Parathyroid adenoma (tissue), 2 donors: Measurements from ENCODE around the gene ATF6B.
"Not testable (repeated sequence)": the region's sequence is repeated elsewhere in the genome, so short reads cannot be mapped to it uniquely, and the experiment has no call there.

ENCODE experiments used
- H2AFZ ChIP-seq: fragments of 300-600 bp; sonication (generic); one replicate; pipeline ENCODE4 v1.7.0; 2017; ENCODE audit warnings: antibody characterized with exemption, mild to moderate bottlenecking
- H3K27ac ChIP-seq: fragments of 300-600 bp; sonication (generic); one replicate; pipeline ENCODE4 v1.7.0; 2017
- H3K27me3 ChIP-seq: fragments of 300-600 bp; sonication (generic); one replicate; pipeline ENCODE4 v1.7.0; 2017; ENCODE audit warnings: low read length; ENCODE audit not compliant: control insufficient read depth, insufficient read depth
- H3K36me3 ChIP-seq: fragments of 300-600 bp; sonication (generic); one replicate; pipeline ENCODE4 v1.7.0; 2017; ENCODE audit warnings: low read length; ENCODE audit not compliant: control insufficient read depth, insufficient read depth
- H3K4me1 ChIP-seq: fragments of 300-600 bp; sonication (generic); one replicate; pipeline ENCODE4 v1.7.0; 2017; ENCODE audit warnings: control low read depth
- H3K4me2 ChIP-seq: fragments of 300-600 bp; sonication (generic); one replicate; pipeline ENCODE4 v1.7.0; 2017; ENCODE audit warnings: low read length
- H3K4me3 ChIP-seq: fragments of 300-600 bp; sonication (generic); one replicate; pipeline ENCODE4 v1.7.0; 2017; ENCODE audit warnings: low read depth, low read length
- H3K79me2 ChIP-seq: fragments of 300-600 bp; sonication (generic); one replicate; pipeline ENCODE4 v1.7.0; 2017; ENCODE audit warnings: control low read depth
- H3K9ac ChIP-seq: fragments of 300-600 bp; sonication (generic); one replicate; pipeline ENCODE4 v1.7.0; 2017; ENCODE audit warnings: mild to moderate bottlenecking
- H3K9me3 ChIP-seq: fragments of 300-600 bp; sonication (generic); one replicate; pipeline ENCODE4 v1.7.0; 2017; ENCODE audit warnings: low read length; ENCODE audit not compliant: control insufficient read depth
- CTCF ChIP-seq: fragments of 300-600 bp; sonication (generic); IDR thresholded peaks from one replicate; pipeline ENCODE4 v1.7.0; 2017; ENCODE audit warnings: antibody characterized with exemption, mild to moderate bottlenecking
- donor health status: primary hyperparathyroidism.

The ATF6B gene

GRCh38 chr6:32069878-32070515 lies 58.0 kb downstream of the ATF6B start:
- no peak overlapping the region for H3K9ac ChIP-seq
- no peak overlapping the region for H3K4me2 ChIP-seq
- H3K27ac ChIP-seq = no peak overlapping the region
- H2AFZ ChIP-seq = no peak overlapping the region
- H3K27me3 ChIP-seq = no peaks in the 10 kb centered on the region
- H3K4me1 ChIP-seq = no peaks in the 10 kb centered on the region
- H3K4me3 ChIP-seq = no peak overlapping the region
- TF ChIP-seq CTCF = no peak
- H3K79me2 ChIP-seq = no peaks in the 10 kb centered on the region
- no peaks in the 10 kb centered on the region for H3K36me3 ChIP-seq
- no peaks in the 10 kb centered on the region for H3K9me3 ChIP-seq

GRCh38 chr6:32069460-32069859 lies 58.6 kb downstream of the ATF6B start:
- Histone ChIP-seq H3K79me2 (no peaks in the 10 kb centered on the region), H3K9me3 (no peaks in the 10 kb centered on the region), H3K9ac (no peak overlapping the region), H3K4me3 (no peak overlapping the region), H2AFZ (no peak overlapping the region), H3K4me2 (no peak overlapping the region), H3K36me3 (no peaks in the 10 kb centered on the region), H3K4me1 (no peaks in the 10 kb centered on the region), H3K27ac (no peak overlapping the region), H3K27me3 (no peaks in the 10 kb centered on the region)
- no peak for TF ChIP-seq CTCF

- Histone ChIP-seq H3K36me3 (no peaks in the 10 kb centered on the region), H3K4me3 (no peak overlapping the region), H2AFZ (no peak overlapping the region), H3K4me1 (no peaks in the 10 kb centered on the region), H3K4me2 (no peak overlapping the region), H3K9me3 (no peaks in the 10 kb centered on the region), H3K79me2 (no peaks in the 10 kb centered on the region), H3K27ac (no peak overlapping the region), H3K27me3 (no peaks in the 10 kb centered on the region), H3K9ac (no peak overlapping the region)
- TF ChIP-seq CTCF = no peak
Measured at GRCh38 chr6:32068867-32069266, 59.2 kb downstream of the ATF6B start.

- H3K27me3 ChIP-seq, H3K79me2 ChIP-seq, H2AFZ ChIP-seq, H3K4me3 ChIP-seq, H3K9ac ChIP-seq, H3K4me1 ChIP-seq, H3K27ac ChIP-seq, H3K36me3 ChIP-seq, H3K4me2 ChIP-seq, H3K9me3 ChIP-seq: not testable (repeated sequence)
Measured at GRCh38 chr6:32068315-32068714, 59.7 kb downstream of the ATF6B start.

- H3K9me3 ChIP-seq, H3K9ac ChIP-seq, H3K27me3 ChIP-seq, H3K4me3 ChIP-seq, H2AFZ ChIP-seq, H3K4me1 ChIP-seq, H3K27ac ChIP-seq, H3K79me2 ChIP-seq, H3K4me2 ChIP-seq, H3K36me3 ChIP-seq: not testable (repeated sequence)
Measured at GRCh38 chr6:32067521-32067920, 60.5 kb downstream of the ATF6B start.
